ENCODE data around the gene SMIM41. TPM values are rescaled to one million over a fixed set of nuclear protein-coding genes. Genes with fewer than 3 reads are reported as not detected.
A peak's percentile ranks its signal among the peaks of the same experiment; 100 is the strongest.

Gene SMIM41
- total RNA-seq, 1 experiment from 2014 or later, result not detected

GRCh38 chr12:52145228-52146088 is 66.0 kb downstream of the SMIM41 start:
- Histone ChIP-seq H3F3A (ENCODE audit: low read length, unreplicated experiment) (no peaks in the 10 kb centered on the region), H3K79me2 (ENCODE audit: low read length) (peaks cover 25% of the 10 kb centered on the region), H4K20me1 (ENCODE audit: low read length) (no peaks in the 10 kb centered on the region), H2AFZ (ENCODE audit: low read length) (no peak overlapping the region), H3K9me2 (replicated peaks; ENCODE audit: low read length) (no peaks in the 10 kb centered on the region), H3K27me3 (ENCODE audit: low read length) (no peaks in the 10 kb centered on the region), H3K4me1 (ENCODE audit: insufficient read depth, low read length) (peaks cover 67% of the 10 kb centered on the region), H3K4me3 (ENCODE audit: low read length) (peak overlapping the region; percentile 58; the same call in 1 of the 2 replicates), H3K4me2 (ENCODE audit: low read length) (peak overlapping the region; percentile 82), H3K9ac (ENCODE audit: low read length) (peak overlapping the region; percentile 98), H3K27ac (ENCODE audit: low read length) (peak overlapping the region; percentile 100), H3K9me3 (ENCODE audit: low read length) (no peaks in the 10 kb centered on the region), H3K36me3 (ENCODE audit: low read depth, low read length) (no peaks in the 10 kb centered on the region)
- ATAC-seq (no peak), DNase-seq (peak; percentile 30)
- ChIA-PET POLR2A (ENCODE audit: unreplicated experiment) (interaction anchor here (0.6 kb wide), 2 partner anchors 94 to 735 kb away, joined by 3 to 12 read pairs; no protein-coding TSS in a partner anchor), CTCF (interaction anchor here (0.6 kb wide), 1 partner anchor 849 kb away, joined by 4 read pairs; no protein-coding TSS in a partner anchor)
- BruUV-seq (replicated peaks), result no TSS peak
- intact Hi-C loops (cut with micrococcal nuclease), result loop anchor here (5.0 kb wide), 2 partner anchors 297 to 727 kb away; no protein-coding TSS in a partner anchor
- TF ChIP-seq EZH2phosphoT487 (IDR thresholded peaks at IDR 0.05; ENCODE audit: borderline replicate concordance, low read length) (no peak), CTCF (conservative IDR thresholded peaks at IDR 0.05; ENCODE audit: low read depth, low read length) (no peak), EZH2 (IDR thresholded peaks at IDR 0.05; ENCODE audit: low read length, unreplicated experiment) (no peak)

GRCh38 chr12:52146089-52146821 is 66.8 kb downstream of the SMIM41 start:
- no peak for TF ChIP-seq EZH2phosphoT487 (IDR thresholded peaks at IDR 0.05; ENCODE audit: borderline replicate concordance, low read length)
- TF ChIP-seq CTCF (conservative IDR thresholded peaks at IDR 0.05; ENCODE audit: low read depth, low read length), result no peak
- TF ChIP-seq EZH2 (IDR thresholded peaks at IDR 0.05; ENCODE audit: low read length, unreplicated experiment), result no peak
- Histone ChIP-seq H3K27ac (ENCODE audit: low read length) (peak overlapping the region; percentile 100), H3K4me1 (ENCODE audit: insufficient read depth, low read length) (peaks cover 68% of the 10 kb centered on the region), H3F3A (ENCODE audit: low read length, unreplicated experiment) (no peaks in the 10 kb centered on the region), H4K20me1 (ENCODE audit: low read length) (no peaks in the 10 kb centered on the region), H3K9me2 (replicated peaks; ENCODE audit: low read length) (no peaks in the 10 kb centered on the region), H3K4me3 (ENCODE audit: low read length) (peak overlapping the region; percentile 58), H3K27me3 (ENCODE audit: low read length) (no peaks in the 10 kb centered on the region), H3K79me2 (ENCODE audit: low read length) (peaks cover 25% of the 10 kb centered on the region), H3K9me3 (ENCODE audit: low read length) (no peaks in the 10 kb centered on the region), H3K4me2 (ENCODE audit: low read length) (peak overlapping the region; percentile 82), H2AFZ (ENCODE audit: low read length) (no peak overlapping the region), H3K9ac (ENCODE audit: low read length) (peak overlapping the region; percentile 98), H3K36me3 (ENCODE audit: low read depth, low read length) (no peaks in the 10 kb centered on the region)
- BruUV-seq (replicated peaks), result no TSS peak
- ChIA-PET CTCF (interaction anchor here (0.6 kb wide), 1 partner anchor 121 kb away, joined by 6 read pairs; no protein-coding TSS in a partner anchor), POLR2A (ENCODE audit: unreplicated experiment) (interaction anchor here (0.6 to 2.8 kb wide), 7 partner anchors 76 to 727 kb away, joined by 3 to 39 read pairs (median 7); partner anchors contain the start of gene ATG101)
- ATAC-seq, result no peak
- DNase-seq, result no peak
- intact Hi-C loops (cut with micrococcal nuclease), result loop anchor here (5.0 kb wide), 2 partner anchors 296 to 726 kb away; no protein-coding TSS in a partner anchor

All from PC-3 (cell line).